GM23338 (cell line): ENCODE data around the gene AFAP1. TPM values are rescaled to one million over a fixed set of nuclear protein-coding genes. Genes with fewer than 3 reads are reported as not detected.
A peak's percentile ranks its signal among the peaks of the same experiment; 100 is the strongest.

ENCODE experiments used
- ATAC-seq: fragments of 200-7000 bp; cut with Tn5 transposase; 3 replicates; pipeline ENCODE4 v1.9.1; 2020
- DNase-seq: peaks from one replicate; pipeline ENCODE4 v3.0.0-alpha.2; 2015; ENCODE audit warnings: low spot score
- H2AFZ ChIP-seq: fragments of 200-600 bp; sonication (generic); 2 replicates; pipeline ENCODE4 v1.8.0; 2016; ENCODE audit warnings: antibody characterized with exemption, mild to moderate bottlenecking, moderate library complexity
- H3F3A ChIP-seq: fragments of 200-600 bp; sonication (generic); replicated peaks from 2 replicates; pipeline ENCODE4 v1.8.0; 2017; ENCODE audit warnings: antibody characterized with exemption, mixed run types, low read depth
- H3K27ac ChIP-seq: fragments of 200-600 bp; sonication (generic); 2 replicates; pipeline ENCODE4 v1.6.1; 2016; ENCODE audit warnings: low read depth
- H3K27me3 ChIP-seq: fragments of 200-600 bp; sonication (generic); 2 replicates; pipeline ENCODE4 v1.8.0; 2016; ENCODE audit warnings: mild to moderate bottlenecking, mixed run types, moderate library complexity; ENCODE audit not compliant: insufficient read depth
- H3K36me3 ChIP-seq: fragments of 200-600 bp; sonication (generic); 2 replicates; pipeline ENCODE4 v1.8.0; 2016; ENCODE audit warnings: mild to moderate bottlenecking; ENCODE audit not compliant: insufficient read depth
- H3K4me1 ChIP-seq: fragments of 200-600 bp; sonication (generic); 2 replicates; pipeline ENCODE4 v1.8.0; 2016; ENCODE audit warnings: mild to moderate bottlenecking, moderate library complexity; ENCODE audit not compliant: insufficient read depth
- H3K4me2 ChIP-seq: fragments of 200-600 bp; sonication (generic); 2 replicates; pipeline ENCODE4 v1.7.1; 2017; ENCODE audit warnings: mixed run types
- H3K4me3 ChIP-seq: fragments of 200-600 bp; sonication (generic); 2 replicates; pipeline ENCODE4 v1.6.1; 2016; ENCODE audit warnings: mixed run types
- H3K79me2 ChIP-seq: fragments of 200-600 bp; sonication (generic); replicated peaks from 2 replicates; pipeline ENCODE4 v1.8.0; 2017; ENCODE audit warnings: mild to moderate bottlenecking; ENCODE audit not compliant: insufficient read depth
- H3K9me2 ChIP-seq: fragments of 200-600 bp; sonication (generic); 2 replicates; pipeline ENCODE4 v1.8.0; 2017; ENCODE audit not compliant: insufficient read depth
- H4K20me1 ChIP-seq: fragments of 200-600 bp; sonication (generic); replicated peaks from 2 replicates; pipeline ENCODE4 v1.8.0; 2017; ENCODE audit warnings: mild to moderate bottlenecking; ENCODE audit not compliant: insufficient read depth
- H3K27ac Mint-ChIP-seq: 2 replicates; pipeline ENCODE4 v1.8.0; 2020; ENCODE audit warnings: inconsistent platforms, mild to moderate bottlenecking, moderate library complexity, mixed read lengths
- H3K27me3 Mint-ChIP-seq: 3 replicates; pipeline ENCODE4 v1.8.0; 2022; ENCODE audit warnings: low read depth, mild to moderate bottlenecking, moderate library complexity, mixed read lengths, inconsistent platforms; ENCODE audit not compliant: insufficient read depth, poor library complexity
- H3K36me3 Mint-ChIP-seq: 3 replicates; pipeline ENCODE4 v1.8.0; 2021; ENCODE audit warnings: low read depth, mild to moderate bottlenecking, inconsistent platforms, moderate library complexity, mixed read lengths
- H3K4me1 Mint-ChIP-seq: 3 replicates; pipeline ENCODE4 v1.8.0; 2020; ENCODE audit warnings: mild to moderate bottlenecking, inconsistent platforms, mixed read lengths
- H3K4me3 Mint-ChIP-seq: 3 replicates; pipeline ENCODE4 v1.8.0; 2021; ENCODE audit warnings: moderate library complexity, mild to moderate bottlenecking, inconsistent platforms, mixed read lengths
- H3K9me3 Mint-ChIP-seq: 3 replicates; pipeline ENCODE4 v1.8.0; 2020; ENCODE audit warnings: moderate library complexity, mild to moderate bottlenecking, inconsistent platforms, mixed read lengths
- CREB1 ChIP-seq: fragments of 250-450 bp; sonication (Bioruptor Pico); IDR thresholded peaks from 2 replicates; pipeline ENCODE4 v1.5.0; 2020; ENCODE audit warnings: low read depth, mild to moderate bottlenecking, moderate library complexity
- CTCF ChIP-seq, 2 experiments: fragments of 200-600 bp in 1 of 2; sonication (generic) in 1 of 2; conservative IDR thresholded peaks; 2 replicates each; pipeline versions ENCODE4 v1.5.1 to v1.6.1; 2016 to 2017; ENCODE audit warnings: antibody characterized with exemption in 2 of 2, low read depth in 2 of 2, mild to moderate bottlenecking in 2 of 2, moderate library complexity in 1 of 2
- EZH2 ChIP-seq: fragments of 200-600 bp; sonication (generic); IDR thresholded peaks from one replicate; pipeline ENCODE4 v1.8.0; 2017; ENCODE audit warnings: antibody characterized with exemption, mild to moderate bottlenecking, low read depth; ENCODE audit not compliant: unreplicated experiment
- EZH2phosphoT487 ChIP-seq: fragments of 200-600 bp; sonication (generic); IDR thresholded peaks from one replicate; pipeline ENCODE4 v1.8.1; 2018; ENCODE audit warnings: antibody characterized with exemption; ENCODE audit not compliant: unreplicated experiment
- JUNB ChIP-seq: IDR thresholded peaks from one replicate; pipeline ENCODE4 v1.6.1; 2016; ENCODE audit warnings: antibody characterized with exemption; ENCODE audit not compliant: unreplicated experiment
- STAT1 ChIP-seq: IDR thresholded peaks from one replicate; pipeline ENCODE4 v1.6.1; 2016; ENCODE audit warnings: antibody characterized with exemption; ENCODE audit not compliant: unreplicated experiment
- ZNF114 ChIP-seq: fragments of 250-450 bp; sonication (Bioruptor Pico); IDR thresholded peaks from 2 replicates; pipeline ENCODE4 v1.5.0; 2020; ENCODE audit warnings: mild to moderate bottlenecking, moderate library complexity
- ZNF331 ChIP-seq: fragments of 250-450 bp; sonication (Bioruptor Pico); IDR thresholded peaks from 2 replicates; pipeline ENCODE4 v1.5.0; 2020; ENCODE audit warnings: low read depth, mild to moderate bottlenecking, moderate library complexity
- ZNF462 ChIP-seq: fragments of 250-450 bp; sonication (Bioruptor Pico); IDR thresholded peaks from 2 replicates; pipeline ENCODE4 v1.5.0; 2020; ENCODE audit warnings: mild to moderate bottlenecking, moderate library complexity
- polyA plus RNA-seq: library from polyadenylated mRNA; unstranded; fragments of >200 nt; fragmentation: Nextera tagmentation; extraction: Ambion mirVana; gene quantifications from 2 replicates; pipeline ENCODE4 v1.2.1, GENCODE V29; 2016
- total RNA-seq: library from RNA; depleted of rRNA; stranded (reverse); fragments of >200 nt; shearing (Covaris generic); gene quantifications from 2 replicates; pipeline ENCODE4 v1.2.3, GENCODE V29; 2014
- TF ChIP-seq, protein P1 (sequence below): IDR thresholded peaks from one replicate; pipeline ENCODE4 v1.6.1; 2018; ENCODE audit warnings: antibody characterized with exemption; ENCODE audit not compliant: unreplicated experiment
- TF ChIP-seq, protein P2 (sequence below): IDR thresholded peaks from 2 replicates; pipeline ENCODE4 v1.6.1; 2016; ENCODE audit warnings: antibody characterized with exemption

Gene AFAP1
- total and polyA plus RNA-seq, 2 experiments from 2014 or later = 6.5 to 21.5 TPM

DNA sequence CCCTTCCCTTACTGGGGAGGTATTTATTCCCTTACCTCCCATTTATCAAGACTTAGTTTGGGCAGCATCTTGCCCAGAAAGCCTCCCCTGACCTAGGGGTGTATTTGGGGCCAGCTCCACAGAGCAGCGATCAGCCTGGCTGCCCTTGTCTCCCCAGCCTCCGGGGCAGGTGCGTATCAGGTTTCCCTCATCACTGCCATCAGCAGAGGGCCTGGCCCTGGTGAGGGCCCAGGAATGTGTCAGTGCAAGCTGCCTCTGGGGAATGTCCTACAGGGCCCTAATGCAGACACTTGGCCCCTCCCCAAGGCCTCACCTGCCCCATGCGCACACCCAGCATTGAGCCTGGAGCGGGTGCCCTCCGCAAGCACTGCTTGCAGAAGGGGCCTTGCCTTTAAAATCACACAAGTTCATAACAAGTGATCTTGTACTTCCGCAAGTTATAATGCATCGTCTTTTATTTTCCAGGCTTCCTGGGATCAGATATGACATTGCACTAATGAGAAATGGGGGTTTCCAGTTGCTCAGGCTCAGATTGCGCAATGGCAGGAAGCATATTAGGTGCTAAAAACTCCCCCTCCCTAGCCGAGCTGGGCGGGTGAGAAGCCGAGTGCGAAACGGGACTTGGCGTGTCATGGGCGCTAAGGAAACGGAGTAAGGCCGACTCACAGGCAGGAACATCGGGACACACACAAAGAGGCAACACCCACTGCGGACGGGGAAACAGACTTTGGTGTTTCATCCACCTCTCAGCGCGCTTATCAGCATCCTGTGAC lies 25.4 kb upstream of the AFAP1 start:
- Histone ChIP-seq H3K4me2 (no peak overlapping the region), H3K4me1 (peaks cover 11% of the 10 kb centered on the region), H3F3A (no peaks in the 10 kb centered on the region), H3K36me3 (no peaks in the 10 kb centered on the region), H3K27me3 (no peaks in the 10 kb centered on the region), H3K9me2 (no peaks in the 10 kb centered on the region), H2AFZ (no peak overlapping the region), H3K27ac (no peak overlapping the region), H3K79me2 (no peaks in the 10 kb centered on the region), H3K4me3 (no peak overlapping the region), H4K20me1 (no peaks in the 10 kb centered on the region; the same call in 1 of the 2 replicates)
- Mint-ChIP-seq H3K9me3 (no peaks in the 10 kb centered on the region), H3K4me1 (peaks cover 18% of the 10 kb centered on the region), H3K4me3 (no peak overlapping the region), H3K36me3 (no peaks in the 10 kb centered on the region), H3K27me3 (peaks cover 4% of the 10 kb centered on the region), H3K27ac (no peak overlapping the region)
- peak; percentile 74 for ATAC-seq
- TF ChIP-seq CTCF (conservative IDR thresholded peaks at IDR 0.05; ENCODE audit: low read depth in 2 of 2) (no peak), EZH2phosphoT487 (no peak), ZNF462 (CRISPR knock-in tag) (no peak), CREB1 (CRISPR knock-in tag) (no peak), STAT1 (no peak), EZH2 (no peak), ZNF331 (CRISPR knock-in tag) (no peak), JUNB (no peak), ZNF114 (no peak)
- TF ChIP-seq, protein P1, sequence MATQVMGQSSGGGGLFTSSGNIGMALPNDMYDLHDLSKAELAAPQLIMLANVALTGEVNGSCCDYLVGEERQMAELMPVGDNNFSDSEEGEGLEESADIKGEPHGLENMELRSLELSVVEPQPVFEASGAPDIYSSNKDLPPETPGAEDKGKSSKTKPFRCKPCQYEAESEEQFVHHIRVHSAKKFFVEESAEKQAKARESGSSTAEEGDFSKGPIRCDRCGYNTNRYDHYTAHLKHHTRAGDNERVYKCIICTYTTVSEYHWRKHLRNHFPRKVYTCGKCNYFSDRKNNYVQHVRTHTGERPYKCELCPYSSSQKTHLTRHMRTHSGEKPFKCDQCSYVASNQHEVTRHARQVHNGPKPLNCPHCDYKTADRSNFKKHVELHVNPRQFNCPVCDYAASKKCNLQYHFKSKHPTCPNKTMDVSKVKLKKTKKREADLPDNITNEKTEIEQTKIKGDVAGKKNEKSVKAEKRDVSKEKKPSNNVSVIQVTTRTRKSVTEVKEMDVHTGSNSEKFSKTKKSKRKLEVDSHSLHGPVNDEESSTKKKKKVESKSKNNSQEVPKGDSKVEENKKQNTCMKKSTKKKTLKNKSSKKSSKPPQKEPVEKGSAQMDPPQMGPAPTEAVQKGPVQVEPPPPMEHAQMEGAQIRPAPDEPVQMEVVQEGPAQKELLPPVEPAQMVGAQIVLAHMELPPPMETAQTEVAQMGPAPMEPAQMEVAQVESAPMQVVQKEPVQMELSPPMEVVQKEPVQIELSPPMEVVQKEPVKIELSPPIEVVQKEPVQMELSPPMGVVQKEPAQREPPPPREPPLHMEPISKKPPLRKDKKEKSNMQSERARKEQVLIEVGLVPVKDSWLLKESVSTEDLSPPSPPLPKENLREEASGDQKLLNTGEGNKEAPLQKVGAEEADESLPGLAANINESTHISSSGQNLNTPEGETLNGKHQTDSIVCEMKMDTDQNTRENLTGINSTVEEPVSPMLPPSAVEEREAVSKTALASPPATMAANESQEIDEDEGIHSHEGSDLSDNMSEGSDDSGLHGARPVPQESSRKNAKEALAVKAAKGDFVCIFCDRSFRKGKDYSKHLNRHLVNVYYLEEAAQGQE = no peak
- TF ChIP-seq, protein P2, sequence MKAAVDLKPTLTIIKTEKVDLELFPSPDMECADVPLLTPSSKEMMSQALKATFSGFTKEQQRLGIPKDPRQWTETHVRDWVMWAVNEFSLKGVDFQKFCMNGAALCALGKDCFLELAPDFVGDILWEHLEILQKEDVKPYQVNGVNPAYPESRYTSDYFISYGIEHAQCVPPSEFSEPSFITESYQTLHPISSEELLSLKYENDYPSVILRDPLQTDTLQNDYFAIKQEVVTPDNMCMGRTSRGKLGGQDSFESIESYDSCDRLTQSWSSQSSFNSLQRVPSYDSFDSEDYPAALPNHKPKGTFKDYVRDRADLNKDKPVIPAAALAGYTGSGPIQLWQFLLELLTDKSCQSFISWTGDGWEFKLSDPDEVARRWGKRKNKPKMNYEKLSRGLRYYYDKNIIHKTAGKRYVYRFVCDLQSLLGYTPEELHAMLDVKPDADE = no peak
- DNase-seq = peak; percentile 43
